OCI-LY3 (cell line): ENCODE results near the gene PHF10.

Experiments used
- CTCF ChIP-seq: fragments of 200-600, 300-600 bp; sonication (generic); IDR thresholded peaks from 2 replicates; pipeline ENCODE4 v1.5.1; 2014; ENCODE audit warnings: antibody characterized with exemption, low read length, low read depth
- EZH2phosphoT487 ChIP-seq: fragments of 200-600 bp; shearing (Covaris generic); IDR thresholded peaks from 2 replicates; pipeline ENCODE4 v1.6.1; 2018; ENCODE audit warnings: antibody characterized with exemption, mixed run types, low read depth

- TF ChIP-seq CTCF (no peak), EZH2phosphoT487 (no peak)
Measured at GRCh38 chr6:169714595-169714994, 9.7 kb downstream of the PHF10 start.
